Astrocyte (in vitro differentiated cells and primary cell): ENCODE measurements around the gene CAVIN2.

ENCODE experiments used
- CTCF ChIP-seq: IDR thresholded peaks from 2 replicates; pipeline ENCODE4 v1.5.1; 2011; ENCODE audit warnings: low read depth, mild to moderate bottlenecking, inconsistent platforms, low read length, moderate library complexity; ENCODE audit not compliant: insufficient read depth
- EZH2 ChIP-seq: IDR thresholded peaks from 2 replicates; pipeline ENCODE4 v1.6.1; 2012; ENCODE audit warnings: mild to moderate bottlenecking, low read length, inconsistent platforms; ENCODE audit not compliant: insufficient read depth

DNA sequence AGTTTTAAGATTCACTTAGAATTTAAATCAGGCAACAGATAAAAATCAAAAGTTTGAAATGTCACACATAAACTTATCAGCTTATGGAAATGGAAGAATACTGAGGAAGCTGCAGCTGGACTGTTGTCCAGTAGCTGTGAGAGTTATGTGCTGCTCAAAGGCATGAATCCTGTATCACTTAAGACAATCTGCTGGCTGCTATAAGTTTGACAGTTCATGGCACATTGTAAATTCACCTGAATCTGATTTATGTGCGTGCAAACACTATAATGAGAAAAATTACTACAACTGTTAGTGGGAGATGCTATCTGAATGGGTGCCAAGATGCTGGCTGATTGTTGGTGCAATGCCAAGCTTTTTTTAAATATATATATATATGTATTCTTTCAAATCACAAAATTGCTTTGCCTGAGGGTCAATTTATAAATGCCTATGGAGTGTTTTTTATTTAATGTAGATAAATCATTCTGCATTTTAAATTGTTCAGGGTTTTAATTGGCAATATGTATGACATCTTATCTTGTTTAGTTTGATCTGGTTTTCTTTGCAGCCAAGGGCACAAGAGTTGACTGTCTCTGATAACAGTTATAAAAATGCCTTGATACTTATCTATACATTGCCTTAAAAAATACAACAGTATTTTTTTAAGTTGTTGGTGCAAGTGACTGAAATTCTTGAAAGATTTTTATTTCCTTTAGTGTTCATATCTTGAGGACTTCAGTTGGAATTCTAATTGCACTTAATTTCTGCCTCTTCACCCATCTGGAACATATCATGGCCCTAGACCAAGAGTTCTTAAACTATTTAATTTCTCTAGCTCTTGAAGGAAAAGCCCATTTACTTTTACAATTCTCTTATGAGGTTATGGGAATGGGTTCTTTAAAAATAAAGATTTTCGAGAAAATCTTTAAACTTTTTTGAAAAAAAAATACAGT, 48.7 kb downstream of the CAVIN2 start:
- TF ChIP-seq CTCF (no peak), EZH2 (no peak)
